Neural cell (in vitro differentiated cells): Measurements from ENCODE around the gene NRBP1. TPM values are rescaled to one million over a fixed set of nuclear protein-coding genes. Genes with fewer than 3 reads are reported as not detected.

Experiments
- H2AFZ ChIP-seq: fragments of 200-600, 300-800 bp; sonication (generic), shearing (Covaris generic); 2 replicates; pipeline ENCODE4 v1.6.0; 2014; ENCODE audit warnings: low read depth, mild to moderate bottlenecking, antibody characterized with exemption, low read length, moderate library complexity
- H3F3A ChIP-seq: fragments of 200-600 bp; shearing (Covaris generic); 2 replicates; pipeline ENCODE4 v1.6.1; 2016; ENCODE audit warnings: mild to moderate bottlenecking, moderate library complexity, mixed read lengths, antibody characterized with exemption, low read length; ENCODE audit not compliant: insufficient read depth, poor library complexity, severe bottlenecking
- H3K27ac ChIP-seq: fragments of 200-600, 300-800 bp; sonication (generic), shearing (Covaris generic); 2 replicates; pipeline ENCODE4 v1.5.1; 2014; ENCODE audit warnings: mild to moderate bottlenecking, low read length, moderate library complexity
- H3K27me3 ChIP-seq: fragments of 300-800, 200-600 bp; sonication (generic), shearing (Covaris generic); 2 replicates; pipeline ENCODE4 v1.6.0; 2014; ENCODE audit warnings: mild to moderate bottlenecking, low read depth, low read length, moderate library complexity; ENCODE audit not compliant: insufficient read depth
- H3K36me3 ChIP-seq: fragments of 300-800, 200-600 bp; sonication (generic), shearing (Covaris generic); 2 replicates; pipeline ENCODE4 v1.5.1; 2014; ENCODE audit warnings: mild to moderate bottlenecking, antibody characterized with exemption, low read length, moderate library complexity; ENCODE audit not compliant: insufficient read depth
- H3K4me2 ChIP-seq: fragments of 300-800, 200-600 bp; sonication (generic), shearing (Covaris generic); 2 replicates; pipeline ENCODE4 v1.6.0; 2014; ENCODE audit warnings: mild to moderate bottlenecking, low read length
- H3K4me3 ChIP-seq: fragments of 300-800, 200-600 bp; sonication (generic), shearing (Covaris generic); 2 replicates; pipeline ENCODE4 v1.5.1; 2014; ENCODE audit warnings: mild to moderate bottlenecking, low read length, moderate library complexity
- H3K79me2 ChIP-seq: fragments of 200-600 bp; shearing (Covaris generic); replicated peaks from 2 replicates; pipeline ENCODE4 v1.6.0; 2014; ENCODE audit warnings: mild to moderate bottlenecking, low read length, moderate library complexity; ENCODE audit not compliant: insufficient read depth
- H3K9ac ChIP-seq: fragments of 300-800, 200-600 bp; sonication (generic), shearing (Covaris generic); 2 replicates; pipeline ENCODE4 v1.6.1; 2016; ENCODE audit warnings: mild to moderate bottlenecking, low read length, mixed read lengths
- H3K9me2 ChIP-seq: fragments of 200-600 bp; shearing (Covaris generic); 2 replicates; pipeline ENCODE4 v1.6.1; 2016; ENCODE audit warnings: mild to moderate bottlenecking, low read length, mixed read lengths; ENCODE audit not compliant: insufficient read depth
- H3K9me3 ChIP-seq: fragments of 200-600, 300-800 bp; sonication (generic), shearing (Covaris generic); 2 replicates; pipeline ENCODE4 v1.6.1; 2016; ENCODE audit warnings: mild to moderate bottlenecking, mixed run types, low read length, moderate library complexity, mixed read lengths
- H4K20me1 ChIP-seq: fragments of 200-600 bp; shearing (Covaris generic); 2 replicates; pipeline ENCODE4 v1.6.1; 2016; ENCODE audit warnings: mild to moderate bottlenecking, mixed run types; ENCODE audit not compliant: insufficient read depth
- EP300 ChIP-seq: fragments of 450-650 bp; conservative IDR thresholded peaks from 2 replicates; pipeline ENCODE4 v1.6.1; 2014; ENCODE audit warnings: antibody characterized with exemption, mild to moderate bottlenecking, moderate library complexity; ENCODE audit not compliant: poor library complexity, severe bottlenecking
- EZH2 ChIP-seq: fragments of 200-600, 300-800 bp; shearing (Covaris generic), sonication (generic); IDR thresholded peaks from 2 replicates; pipeline ENCODE4 v1.6.1; 2014; ENCODE audit warnings: antibody characterized with exemption, low read length, borderline replicate concordance, mild to moderate bottlenecking; ENCODE audit not compliant: insufficient read depth, poor library complexity, severe bottlenecking
- MXI1 ChIP-seq: fragments of 450-650 bp; conservative IDR thresholded peaks from 2 replicates; pipeline ENCODE4 v1.6.1; 2014; ENCODE audit warnings: antibody characterized with exemption, mild to moderate bottlenecking; ENCODE audit not compliant: poor library complexity, severe bottlenecking
- POLR2AphosphoS5 ChIP-seq: IDR thresholded peaks from 2 replicates; pipeline ENCODE4 v1.6.1; 2012
- RAD21 ChIP-seq: fragments of 450-650 bp; conservative IDR thresholded peaks from 2 replicates; pipeline ENCODE4 v1.6.1; 2014; ENCODE audit warnings: antibody characterized with exemption, mild to moderate bottlenecking, moderate library complexity
- SMC3 ChIP-seq: fragments of 450-650 bp; conservative IDR thresholded peaks from 2 replicates; pipeline ENCODE4 v1.6.1; 2014; ENCODE audit warnings: antibody characterized with exemption, mild to moderate bottlenecking, moderate library complexity; ENCODE audit not compliant: poor library complexity
- TAF1 ChIP-seq: IDR thresholded peaks from 2 replicates; pipeline ENCODE4 v1.6.1; 2012; ENCODE audit warnings: low read depth
- polyA plus RNA-seq: library from polyadenylated mRNA; depleted of rRNA; stranded (reverse); fragments of >200 nt; gene quantifications from 2 replicates; pipeline ENCODE4 v1.2.3, GENCODE V29; 2014
- TF ChIP-seq, protein P1 (sequence below): fragments of 450-650 bp; IDR thresholded peaks from 2 replicates; pipeline ENCODE4 v1.5.1; 2014; ENCODE audit warnings: antibody characterized with exemption, mild to moderate bottlenecking, moderate library complexity; ENCODE audit not compliant: poor library complexity, severe bottlenecking
- TF ChIP-seq, protein P2 (sequence below): IDR thresholded peaks from 2 replicates; pipeline ENCODE4 v1.6.1; 2012; ENCODE audit warnings: borderline replicate concordance

Gene NRBP1
- polyA plus RNA-seq, 1 donor from 2014 or later: 115 TPM

- H3K27me3 ChIP-seq: no peaks in the 10 kb centered on the region
- H3K4me3 ChIP-seq: peak overlapping the region; percentile 72
- H3F3A ChIP-seq: no peaks in the 10 kb centered on the region
- peak overlapping the region; percentile 69 for H3K27ac ChIP-seq
- H3K9me3 ChIP-seq: no peaks in the 10 kb centered on the region
- no peak overlapping the region for H2AFZ ChIP-seq
- H3K36me3 ChIP-seq: no peaks in the 10 kb centered on the region
- H3K4me2 ChIP-seq: peak overlapping the region; percentile 91
- peak overlapping the region; percentile 84 for H3K9ac ChIP-seq
- no peaks in the 10 kb centered on the region for H4K20me1 ChIP-seq
- peaks cover 12% of the 10 kb centered on the region for H3K79me2 ChIP-seq
- no peaks in the 10 kb centered on the region for H3K9me2 ChIP-seq
- TF ChIP-seq, protein P1, sequence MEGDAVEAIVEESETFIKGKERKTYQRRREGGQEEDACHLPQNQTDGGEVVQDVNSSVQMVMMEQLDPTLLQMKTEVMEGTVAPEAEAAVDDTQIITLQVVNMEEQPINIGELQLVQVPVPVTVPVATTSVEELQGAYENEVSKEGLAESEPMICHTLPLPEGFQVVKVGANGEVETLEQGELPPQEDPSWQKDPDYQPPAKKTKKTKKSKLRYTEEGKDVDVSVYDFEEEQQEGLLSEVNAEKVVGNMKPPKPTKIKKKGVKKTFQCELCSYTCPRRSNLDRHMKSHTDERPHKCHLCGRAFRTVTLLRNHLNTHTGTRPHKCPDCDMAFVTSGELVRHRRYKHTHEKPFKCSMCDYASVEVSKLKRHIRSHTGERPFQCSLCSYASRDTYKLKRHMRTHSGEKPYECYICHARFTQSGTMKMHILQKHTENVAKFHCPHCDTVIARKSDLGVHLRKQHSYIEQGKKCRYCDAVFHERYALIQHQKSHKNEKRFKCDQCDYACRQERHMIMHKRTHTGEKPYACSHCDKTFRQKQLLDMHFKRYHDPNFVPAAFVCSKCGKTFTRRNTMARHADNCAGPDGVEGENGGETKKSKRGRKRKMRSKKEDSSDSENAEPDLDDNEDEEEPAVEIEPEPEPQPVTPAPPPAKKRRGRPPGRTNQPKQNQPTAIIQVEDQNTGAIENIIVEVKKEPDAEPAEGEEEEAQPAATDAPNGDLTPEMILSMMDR: no peak
- TF ChIP-seq RAD21: no peak
- no peak for TF ChIP-seq SMC3
- no peak for TF ChIP-seq EZH2
- TF ChIP-seq MXI1: no peak
- no peak for TF ChIP-seq TAF1
- TF ChIP-seq, protein P2, sequence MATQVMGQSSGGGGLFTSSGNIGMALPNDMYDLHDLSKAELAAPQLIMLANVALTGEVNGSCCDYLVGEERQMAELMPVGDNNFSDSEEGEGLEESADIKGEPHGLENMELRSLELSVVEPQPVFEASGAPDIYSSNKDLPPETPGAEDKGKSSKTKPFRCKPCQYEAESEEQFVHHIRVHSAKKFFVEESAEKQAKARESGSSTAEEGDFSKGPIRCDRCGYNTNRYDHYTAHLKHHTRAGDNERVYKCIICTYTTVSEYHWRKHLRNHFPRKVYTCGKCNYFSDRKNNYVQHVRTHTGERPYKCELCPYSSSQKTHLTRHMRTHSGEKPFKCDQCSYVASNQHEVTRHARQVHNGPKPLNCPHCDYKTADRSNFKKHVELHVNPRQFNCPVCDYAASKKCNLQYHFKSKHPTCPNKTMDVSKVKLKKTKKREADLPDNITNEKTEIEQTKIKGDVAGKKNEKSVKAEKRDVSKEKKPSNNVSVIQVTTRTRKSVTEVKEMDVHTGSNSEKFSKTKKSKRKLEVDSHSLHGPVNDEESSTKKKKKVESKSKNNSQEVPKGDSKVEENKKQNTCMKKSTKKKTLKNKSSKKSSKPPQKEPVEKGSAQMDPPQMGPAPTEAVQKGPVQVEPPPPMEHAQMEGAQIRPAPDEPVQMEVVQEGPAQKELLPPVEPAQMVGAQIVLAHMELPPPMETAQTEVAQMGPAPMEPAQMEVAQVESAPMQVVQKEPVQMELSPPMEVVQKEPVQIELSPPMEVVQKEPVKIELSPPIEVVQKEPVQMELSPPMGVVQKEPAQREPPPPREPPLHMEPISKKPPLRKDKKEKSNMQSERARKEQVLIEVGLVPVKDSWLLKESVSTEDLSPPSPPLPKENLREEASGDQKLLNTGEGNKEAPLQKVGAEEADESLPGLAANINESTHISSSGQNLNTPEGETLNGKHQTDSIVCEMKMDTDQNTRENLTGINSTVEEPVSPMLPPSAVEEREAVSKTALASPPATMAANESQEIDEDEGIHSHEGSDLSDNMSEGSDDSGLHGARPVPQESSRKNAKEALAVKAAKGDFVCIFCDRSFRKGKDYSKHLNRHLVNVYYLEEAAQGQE: no peak
- TF ChIP-seq POLR2AphosphoS5: no peak
- TF ChIP-seq EP300: no peak
These were observed 49.0 kb upstream of the NRBP1 start for GRCh38 chr2:27379383-27379835.

DNA sequence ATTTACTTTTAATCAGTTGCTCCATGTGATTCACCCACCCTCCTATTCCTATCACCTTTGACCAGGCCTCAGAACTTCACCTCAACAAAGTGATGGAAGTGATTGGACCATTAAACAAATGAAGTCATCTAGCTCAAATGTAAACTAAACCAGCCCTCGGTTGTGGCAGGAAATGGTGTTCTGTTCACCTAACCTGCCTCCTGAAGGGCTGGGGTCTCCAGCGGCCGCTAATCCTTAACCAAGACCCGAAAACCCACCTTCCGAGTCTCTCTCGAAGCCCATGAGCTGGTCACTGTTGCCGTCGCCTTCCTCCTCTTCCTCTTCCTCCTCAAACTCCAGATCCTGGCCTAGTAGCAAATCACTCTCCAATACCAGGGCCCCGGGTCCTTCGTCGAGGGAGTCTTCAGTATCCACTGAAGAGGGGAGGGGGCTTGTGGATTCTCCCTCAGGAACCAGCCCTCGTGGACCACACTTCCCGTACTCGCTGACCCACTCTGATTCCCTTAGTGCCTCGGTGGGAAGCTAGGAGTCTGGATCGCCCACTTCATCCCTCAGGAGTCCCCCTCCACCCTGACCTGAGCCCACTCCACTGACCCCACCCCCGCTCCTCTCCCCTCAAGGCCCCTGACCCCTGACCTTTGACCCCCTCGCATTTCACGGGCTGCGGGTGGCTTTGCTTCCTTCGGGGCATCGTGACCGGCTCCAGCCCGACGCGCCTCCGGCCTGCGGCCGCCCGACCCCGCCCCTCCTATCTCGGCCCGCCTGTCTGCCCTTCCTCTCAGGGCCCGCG, 48.4 kb upstream of the NRBP1 start:
- Histone ChIP-seq H2AFZ (peak overlapping the region; percentile 42), H3K9me3 (no peaks in the 10 kb centered on the region), H3K79me2 (peaks cover 12% of the 10 kb centered on the region), H3K4me2 (peak overlapping the region; percentile 91), H3K9me2 (no peaks in the 10 kb centered on the region), H3K9ac (peak overlapping the region; percentile 84), H3F3A (no peaks in the 10 kb centered on the region), H3K27ac (peak overlapping the region; percentile 69), H3K36me3 (no peaks in the 10 kb centered on the region), H3K4me3 (peak overlapping the region; percentile 72), H4K20me1 (no peaks in the 10 kb centered on the region), H3K27me3 (no peaks in the 10 kb centered on the region)
- TF ChIP-seq EZH2 (no peak), TAF1 (no peak), POLR2AphosphoS5 (no peak), EP300 (no peak), SMC3 (no peak), MXI1 (no peak), RAD21 (no peak)
- TF ChIP-seq, protein P1: no peak
- TF ChIP-seq, protein P2: no peak
